ENCODE results near the gene C2CD2L.
"Not testable (repeated sequence)": the region's sequence is repeated elsewhere in the genome, so short reads cannot be mapped to it uniquely, and the experiment has no call there.

The C2CD2L gene

GRCh38 chr11:119106564-119107537 is at the start of gene C2CD2L:
Gene C2CD2L (plus strand): TSS chr11:119107344. CDS start chr11:119107742, 398 bp downstream.
- DNase-seq: peak; percentile 68

GRCh38 chr11:119059128-119059527 is 48.0 kb upstream of the C2CD2L start:
- not testable (repeated sequence) for DNase-seq

GRCh38 chr11:119061256-119061655 is 45.9 kb upstream of the C2CD2L start:
- DNase-seq: no peak

GRCh38 chr11:119062779-119063178 is 44.4 kb upstream of the C2CD2L start:
- DNase-seq: no peak

- no peak for DNase-seq
Measured at GRCh38 chr11:119065369-119065768, 41.8 kb upstream of the C2CD2L start.

GRCh38 chr11:119067371-119068222 is 39.5 kb upstream of the C2CD2L start, which contains the start of gene VPS11:
Gene VPS11 (plus strand): TSS chr11:119067818. CDS start chr11:119067824, 6 bp downstream.
- DNase-seq: peak; percentile 82

GRCh38 chr11:119077839-119078238 is 29.3 kb upstream of the C2CD2L start:
- no peak for DNase-seq

GRCh38 chr11:119078675-119079420 is 28.3 kb upstream of the C2CD2L start:
- no peak for DNase-seq

- DNase-seq: no peak
Measured at GRCh38 chr11:119081682-119082260, 25.4 kb upstream of the C2CD2L start.

- peak; percentile 80 for DNase-seq
Measured at GRCh38 chr11:119084663-119085436, 22.3 kb upstream of the C2CD2L start, which contains the start of gene HMBS. Gene HMBS (plus strand): TSS chr11:119084881. CDS start chr11:119085034, 153 bp downstream.

GRCh38 chr11:119085437-119085847 is 21.7 kb upstream of the C2CD2L start:
- no peak for DNase-seq

- no peak for DNase-seq
Measured at GRCh38 chr11:119087123-119087522, 20.0 kb upstream of the C2CD2L start.

GRCh38 chr11:119087747-119088241 is 19.4 kb upstream of the C2CD2L start:
- DNase-seq: no peak

GRCh38 chr11:119088406-119088805 is 18.7 kb upstream of the C2CD2L start:
- DNase-seq: no peak

- DNase-seq: no peak
Measured at GRCh38 chr11:119089319-119089718, 17.8 kb upstream of the C2CD2L start.

- DNase-seq: no peak
Measured at GRCh38 chr11:119091178-119091577, 16.0 kb upstream of the C2CD2L start.

- DNase-seq: no peak
Measured at GRCh38 chr11:119091966-119092879, 14.9 kb upstream of the C2CD2L start.

GRCh38 chr11:119092880-119093842 is 14.0 kb upstream of the C2CD2L start:
- DNase-seq: no peak

Measured in SIG-M5 (cell line).